ENCODE results near the gene CCR6. TPM values are rescaled to one million over a fixed set of nuclear protein-coding genes. Genes with fewer than 3 reads are reported as not detected.
A peak's percentile ranks its signal among the peaks of the same experiment; 100 is the strongest.

Gene CCR6
- total and polyA plus RNA-seq, 10 of the 15 experiments (the other 5 are each of a cell fraction or from before 2014, with no cell fraction given) = 2.2 to 7.6 (median 6.7) TPM

DNA sequence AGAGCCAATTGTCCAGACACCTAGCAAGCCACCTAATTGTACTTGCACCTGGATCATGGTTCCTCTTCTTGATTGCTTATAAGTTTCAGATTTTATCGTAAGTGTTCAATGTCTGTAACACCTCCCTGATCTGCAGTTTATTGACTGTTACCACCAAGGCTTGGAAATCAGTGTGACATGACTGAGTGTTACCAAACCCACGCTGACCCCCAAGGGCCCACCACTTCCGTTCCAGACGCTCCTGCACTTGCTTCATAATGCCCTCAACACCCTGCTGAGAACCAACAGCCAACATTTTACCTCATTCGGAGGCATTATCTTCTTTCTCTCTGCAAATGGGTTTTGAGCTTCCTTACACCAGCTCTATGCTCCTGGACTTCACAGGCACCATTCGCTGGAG is 6.3 kb downstream of the CCR6 start (continued):
- TF ChIP-seq, protein P1, sequence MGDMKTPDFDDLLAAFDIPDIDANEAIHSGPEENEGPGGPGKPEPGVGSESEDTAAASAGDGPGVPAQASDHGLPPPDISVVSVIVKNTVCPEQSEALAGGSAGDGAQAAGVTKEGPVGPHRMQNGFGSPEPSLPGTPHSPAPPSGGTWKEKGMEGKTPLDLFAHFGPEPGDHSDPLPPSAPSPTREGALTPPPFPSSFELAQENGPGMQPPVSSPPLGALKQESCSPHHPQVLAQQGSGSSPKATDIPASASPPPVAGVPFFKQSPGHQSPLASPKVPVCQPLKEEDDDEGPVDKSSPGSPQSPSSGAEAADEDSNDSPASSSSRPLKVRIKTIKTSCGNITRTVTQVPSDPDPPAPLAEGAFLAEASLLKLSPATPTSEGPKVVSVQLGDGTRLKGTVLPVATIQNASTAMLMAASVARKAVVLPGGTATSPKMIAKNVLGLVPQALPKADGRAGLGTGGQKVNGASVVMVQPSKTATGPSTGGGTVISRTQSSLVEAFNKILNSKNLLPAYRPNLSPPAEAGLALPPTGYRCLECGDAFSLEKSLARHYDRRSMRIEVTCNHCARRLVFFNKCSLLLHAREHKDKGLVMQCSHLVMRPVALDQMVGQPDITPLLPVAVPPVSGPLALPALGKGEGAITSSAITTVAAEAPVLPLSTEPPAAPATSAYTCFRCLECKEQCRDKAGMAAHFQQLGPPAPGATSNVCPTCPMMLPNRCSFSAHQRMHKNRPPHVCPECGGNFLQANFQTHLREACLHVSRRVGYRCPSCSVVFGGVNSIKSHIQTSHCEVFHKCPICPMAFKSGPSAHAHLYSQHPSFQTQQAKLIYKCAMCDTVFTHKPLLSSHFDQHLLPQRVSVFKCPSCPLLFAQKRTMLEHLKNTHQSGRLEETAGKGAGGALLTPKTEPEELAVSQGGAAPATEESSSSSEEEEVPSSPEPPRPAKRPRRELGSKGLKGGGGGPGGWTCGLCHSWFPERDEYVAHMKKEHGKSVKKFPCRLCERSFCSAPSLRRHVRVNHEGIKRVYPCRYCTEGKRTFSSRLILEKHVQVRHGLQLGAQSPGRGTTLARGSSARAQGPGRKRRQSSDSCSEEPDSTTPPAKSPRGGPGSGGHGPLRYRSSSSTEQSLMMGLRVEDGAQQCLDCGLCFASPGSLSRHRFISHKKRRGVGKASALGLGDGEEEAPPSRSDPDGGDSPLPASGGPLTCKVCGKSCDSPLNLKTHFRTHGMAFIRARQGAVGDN (IDR thresholded peaks at IDR 0.05) = peak; percentile 14; the same call in 1 of the 2 replicates
- TF ChIP-seq GABPA (IDR thresholded peaks at IDR 0.05; ENCODE audit: low read depth) (no peak), KDM1A (IDR thresholded peaks at IDR 0.05; ENCODE audit: borderline replicate concordance) (no peak)

- ATAC-seq = 0 out of 3 replicates have a peak, but pooled peaks have one; percentile 2
- TF ChIP-seq, protein P2, sequence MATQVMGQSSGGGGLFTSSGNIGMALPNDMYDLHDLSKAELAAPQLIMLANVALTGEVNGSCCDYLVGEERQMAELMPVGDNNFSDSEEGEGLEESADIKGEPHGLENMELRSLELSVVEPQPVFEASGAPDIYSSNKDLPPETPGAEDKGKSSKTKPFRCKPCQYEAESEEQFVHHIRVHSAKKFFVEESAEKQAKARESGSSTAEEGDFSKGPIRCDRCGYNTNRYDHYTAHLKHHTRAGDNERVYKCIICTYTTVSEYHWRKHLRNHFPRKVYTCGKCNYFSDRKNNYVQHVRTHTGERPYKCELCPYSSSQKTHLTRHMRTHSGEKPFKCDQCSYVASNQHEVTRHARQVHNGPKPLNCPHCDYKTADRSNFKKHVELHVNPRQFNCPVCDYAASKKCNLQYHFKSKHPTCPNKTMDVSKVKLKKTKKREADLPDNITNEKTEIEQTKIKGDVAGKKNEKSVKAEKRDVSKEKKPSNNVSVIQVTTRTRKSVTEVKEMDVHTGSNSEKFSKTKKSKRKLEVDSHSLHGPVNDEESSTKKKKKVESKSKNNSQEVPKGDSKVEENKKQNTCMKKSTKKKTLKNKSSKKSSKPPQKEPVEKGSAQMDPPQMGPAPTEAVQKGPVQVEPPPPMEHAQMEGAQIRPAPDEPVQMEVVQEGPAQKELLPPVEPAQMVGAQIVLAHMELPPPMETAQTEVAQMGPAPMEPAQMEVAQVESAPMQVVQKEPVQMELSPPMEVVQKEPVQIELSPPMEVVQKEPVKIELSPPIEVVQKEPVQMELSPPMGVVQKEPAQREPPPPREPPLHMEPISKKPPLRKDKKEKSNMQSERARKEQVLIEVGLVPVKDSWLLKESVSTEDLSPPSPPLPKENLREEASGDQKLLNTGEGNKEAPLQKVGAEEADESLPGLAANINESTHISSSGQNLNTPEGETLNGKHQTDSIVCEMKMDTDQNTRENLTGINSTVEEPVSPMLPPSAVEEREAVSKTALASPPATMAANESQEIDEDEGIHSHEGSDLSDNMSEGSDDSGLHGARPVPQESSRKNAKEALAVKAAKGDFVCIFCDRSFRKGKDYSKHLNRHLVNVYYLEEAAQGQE (IDR thresholded peaks at IDR 0.05; ENCODE audit: low read depth, low read length) = no peak
- TF ChIP-seq TARDBP (IDR thresholded peaks at IDR 0.05; ENCODE audit: borderline replicate concordance) (no peak), ZZZ3 (IDR thresholded peaks at IDR 0.05; ENCODE audit: control insufficient read depth, insufficient read length, low read depth) (no peak), PAX5 (IDR thresholded peaks at IDR 0.05; ENCODE audit: borderline replicate concordance, low read depth, low read length) (no peak), SP1 (IDR thresholded peaks at IDR 0.05; ENCODE audit: low read depth, low read length) (no peak), PML (IDR thresholded peaks at IDR 0.05; ENCODE audit: low read length) (no peak), SIN3A (IDR thresholded peaks at IDR 0.05; ENCODE audit: low read depth, low read length) (0 out of 2 replicates have a peak, but pooled peaks have one; percentile 8)
These were observed 6.7 kb downstream of the CCR6 start for GRCh38 chr6:167129562-167129961.

More at GRCh38 chr6:167129562-167129961, 6.7 kb downstream of the CCR6 start:
- H3K4me2 ChIP-seq (ENCODE audit: control insufficient read depth, insufficient read depth) = peak overlapping the region; percentile 24
- ChIA-PET POLR2A (interaction anchor here (1.1 to 14.7 kb wide), 9 partner anchors 9 to 38 kb away, joined by 3 to 279 read pairs (median 4); partner anchors contain the start of gene CCR6), SMC1A (ENCODE audit: uncharacterized antibody, unreplicated experiment) (interaction anchor here (0.6 to 21.7 kb wide), 22 partner anchors 8 to 178 kb away, joined by 3 to 542 read pairs (median 6); partner anchors contain the start of genes CCR6 and CEP43), RAD21 (ENCODE audit: unreplicated experiment) (interaction anchor here (0.8 to 5.7 kb wide), 15 partner anchors 8 to 172 kb away, joined by 3 to 84 read pairs (median 9); partner anchors contain the start of genes CCR6, CEP43 and RNASET2), CTCF (interaction anchor here (0.9 to 5.3 kb wide), 15 partner anchors 8 to 140 kb away, joined by 3 to 60 read pairs (median 8); partner anchors contain the start of gene CEP43)
- H4K20me1 ChIP-seq (ENCODE audit: control insufficient read depth, insufficient read depth) = no peaks in the 10 kb centered on the region
- H2AFZ ChIP-seq (ENCODE audit: control insufficient read depth, low read depth, low read length) = no peak overlapping the region; the same call in 1 of the 2 replicates
- H3K4me3 ChIP-seq = no peak overlapping the region
- peak overlapping the region; percentile 47 for H3K27ac ChIP-seq (ENCODE audit: control insufficient read depth, insufficient read depth)
- DNase-seq (ENCODE audit: low read depth, low spot score) (no peak), FAIRE-seq (no peak)
- H3K4me1 ChIP-seq (ENCODE audit: control insufficient read depth, insufficient read depth, low read length) = peaks cover 25% of the 10 kb centered on the region
- in situ Hi-C loops (cut with MboI) = loop anchor here (25.0 kb wide), 1 partner anchor 117 kb away; no protein-coding TSS in a partner anchor
- H3K9me3 ChIP-seq (replicated peaks; ENCODE audit: control insufficient read depth, insufficient read depth, low read length) = peaks cover 5% of the 10 kb centered on the region; the same call in 2 of the 3 replicates
- no peak overlapping the region for H3K9ac ChIP-seq (ENCODE audit: control insufficient read depth, insufficient read depth, low read length)
- H3K79me2 ChIP-seq (ENCODE audit: control insufficient read depth, insufficient read depth, low read length) = peaks cover 10% of the 10 kb centered on the region
- H3K36me3 ChIP-seq (ENCODE audit: control insufficient read depth in 2 of 2, insufficient read depth in 2 of 2, low read length in 1 of 2) = 0 out of 4 replicates have a peak, but pooled peaks cover 0 to 1% of the 10 kb centered on the region in 2 experiments
- no peaks in the 10 kb centered on the region for H3K27me3 ChIP-seq (replicated peaks in 1 of 2; ENCODE audit: control insufficient read depth in 2 of 2, insufficient read depth in 2 of 2, low read length in 1 of 2)
- BruUV-seq (replicated peaks) = no TSS peak
- intact Hi-C loops (cut with micrococcal nuclease; ENCODE audit: unreplicated experiment) = loop anchor here (10.0 kb wide), 1 partner anchor 175 kb away; the partner anchor contains the start of gene RNASET2
- WGBS (ENCODE audit: insufficient coverage, insufficient replicate concordance, low lambda C conversion rate, missing lambda C conversion rate) = 43% methylated on average over 4 of the region's 4 CpGs

Measured in GM12878 (cell line).